GM18508 (cell line): Measurements from ENCODE around the gene KCNJ3.

ENCODE experiments used
- ATAC-seq: cut with Tn5 transposase; IDR thresholded peaks from one replicate; pipeline ENCODE4 v1.9.1; 2021; ENCODE audit warnings: moderate number of reproducible peaks; ENCODE audit not compliant: insufficient read depth, unreplicated experiment

Gene KCNJ3

GRCh38 chr2:154698296-154698720 lies at the start of gene KCNJ3:
TSS of gene KCNJ3 (plus strand) at chr2:154698695. CDS start at chr2:154698776, 81 bp downstream.
- ATAC-seq: no peak

GRCh38 chr2:154655499-154655898 lies 43.0 kb upstream of the KCNJ3 start:
- ATAC-seq: no peak

- ATAC-seq: no peak
Measured at GRCh38 chr2:154658854-154659253, 39.6 kb upstream of the KCNJ3 start.

GRCh38 chr2:154664248-154664647 lies 34.2 kb upstream of the KCNJ3 start:
- no peak for ATAC-seq

- ATAC-seq: no peak
Measured at GRCh38 chr2:154670083-154670482, 28.4 kb upstream of the KCNJ3 start.

- ATAC-seq: no peak
Measured at GRCh38 chr2:154673694-154674093, 24.8 kb upstream of the KCNJ3 start.

GRCh38 chr2:154677401-154677800 lies 21.1 kb upstream of the KCNJ3 start:
- ATAC-seq: no peak

- ATAC-seq: no peak
Measured at GRCh38 chr2:154681741-154682140, 16.8 kb upstream of the KCNJ3 start.

GRCh38 chr2:154686162-154686561 lies 12.3 kb upstream of the KCNJ3 start:
- ATAC-seq: no peak

- no peak for ATAC-seq
Measured at GRCh38 chr2:154688373-154688772, 10.1 kb upstream of the KCNJ3 start.

- ATAC-seq: no peak
Measured at GRCh38 chr2:154689158-154689557, 9.3 kb upstream of the KCNJ3 start.

GRCh38 chr2:154692927-154693326 lies 5.6 kb upstream of the KCNJ3 start:
- ATAC-seq: no peak

GRCh38 chr2:154693741-154694340 lies 4.7 kb upstream of the KCNJ3 start:
- no peak for ATAC-seq

- no peak for ATAC-seq
Measured at GRCh38 chr2:154694881-154695280, 3.6 kb upstream of the KCNJ3 start.

GRCh38 chr2:154696369-154696768 lies 2.1 kb upstream of the KCNJ3 start:
- ATAC-seq: no peak

- no peak for ATAC-seq
Measured at GRCh38 chr2:154696810-154697417, 1.6 kb upstream of the KCNJ3 start.

GRCh38 chr2:154697418-154698252 lies 860 bp upstream of the KCNJ3 start:
- ATAC-seq: no peak

- ATAC-seq: no peak
Measured at GRCh38 chr2:154698721-154699574, 453 bp downstream of the KCNJ3 start.

- no peak for ATAC-seq
Measured at GRCh38 chr2:154699575-154699930, 1.1 kb downstream of the KCNJ3 start.

GRCh38 chr2:154700136-154700535 lies 1.6 kb downstream of the KCNJ3 start:
- ATAC-seq: no peak

- no peak for ATAC-seq
Measured at GRCh38 chr2:154704991-154705390, 6.5 kb downstream of the KCNJ3 start.
